ENCODE data around the gene IL24.

IL24 gene

GRCh38 chr1:206929524-206929923 lies 32.3 kb downstream of the IL24 start:
- no peak for DNase-seq

DNA sequence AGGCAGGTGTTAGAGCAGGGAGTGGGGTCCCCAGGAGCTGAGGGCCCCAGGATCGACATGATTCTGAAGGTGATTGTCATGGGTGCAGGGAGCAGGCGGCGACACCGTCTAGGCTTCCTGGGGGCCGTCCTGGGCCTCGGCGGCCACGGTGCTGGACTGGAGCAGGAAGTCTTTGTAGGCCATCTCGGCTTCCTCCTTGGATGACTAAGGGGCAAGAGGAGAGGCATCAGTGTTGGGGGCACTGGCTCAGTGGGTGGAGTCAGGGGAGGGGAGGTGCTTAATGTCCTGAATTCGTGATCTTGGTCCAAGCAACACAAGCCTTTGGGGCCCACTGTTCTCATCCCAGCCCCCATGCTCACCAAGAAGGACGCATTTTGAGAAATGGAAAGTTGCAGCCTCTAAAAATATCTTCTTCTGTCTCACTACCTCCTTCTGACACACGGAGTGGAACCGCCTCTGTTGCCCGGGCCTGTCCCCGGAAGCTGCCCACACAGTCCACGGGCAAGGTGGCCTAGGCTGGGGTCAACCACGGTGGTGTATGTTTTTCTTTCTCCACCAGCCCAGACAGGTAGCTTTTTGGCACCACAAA lies 33.1 kb downstream of the IL24 start:
- DNase-seq, result peak; percentile 43

DNA sequence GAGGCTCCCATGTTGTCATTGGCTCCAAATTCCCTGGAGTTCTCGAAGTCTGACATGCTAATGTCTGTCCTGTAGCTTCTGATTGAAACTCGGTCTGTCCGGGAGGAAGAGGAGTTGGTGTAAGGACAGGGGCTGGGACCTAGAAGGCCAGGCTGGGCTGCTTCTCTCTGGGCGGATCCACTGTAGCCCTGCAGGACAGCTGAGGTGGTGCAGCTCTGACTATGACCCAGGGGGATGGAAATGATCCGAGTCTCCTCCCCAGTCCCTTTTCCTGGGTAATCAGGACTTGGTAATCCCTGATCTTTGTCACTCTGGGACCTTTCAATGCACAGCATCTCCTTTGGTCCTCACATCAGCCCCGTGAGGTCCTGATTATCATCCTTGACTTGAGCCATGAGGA lies 34.5 kb downstream of the IL24 start:
- DNase-seq, result no peak

DNA sequence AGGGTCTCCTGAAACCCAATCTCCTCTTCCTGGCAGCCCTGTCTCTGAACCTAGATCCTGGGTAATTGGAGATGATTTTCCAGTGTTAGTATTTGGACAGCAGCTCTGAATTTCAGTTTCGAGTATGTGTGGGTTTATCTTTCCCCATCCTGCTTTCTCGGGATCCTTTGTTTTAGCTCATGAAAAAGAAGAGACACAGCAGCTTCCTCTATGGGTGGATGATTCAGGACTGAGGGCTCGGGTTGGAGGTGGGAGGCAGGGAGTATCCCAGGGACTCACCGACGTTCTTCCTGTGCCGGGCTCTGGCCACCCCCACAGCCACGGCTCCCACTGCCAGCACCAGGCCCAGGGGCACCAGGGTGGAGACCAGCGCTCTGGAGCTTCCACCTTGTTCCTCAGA lies 34.9 kb downstream of the IL24 start:
- no peak for DNase-seq

DNA sequence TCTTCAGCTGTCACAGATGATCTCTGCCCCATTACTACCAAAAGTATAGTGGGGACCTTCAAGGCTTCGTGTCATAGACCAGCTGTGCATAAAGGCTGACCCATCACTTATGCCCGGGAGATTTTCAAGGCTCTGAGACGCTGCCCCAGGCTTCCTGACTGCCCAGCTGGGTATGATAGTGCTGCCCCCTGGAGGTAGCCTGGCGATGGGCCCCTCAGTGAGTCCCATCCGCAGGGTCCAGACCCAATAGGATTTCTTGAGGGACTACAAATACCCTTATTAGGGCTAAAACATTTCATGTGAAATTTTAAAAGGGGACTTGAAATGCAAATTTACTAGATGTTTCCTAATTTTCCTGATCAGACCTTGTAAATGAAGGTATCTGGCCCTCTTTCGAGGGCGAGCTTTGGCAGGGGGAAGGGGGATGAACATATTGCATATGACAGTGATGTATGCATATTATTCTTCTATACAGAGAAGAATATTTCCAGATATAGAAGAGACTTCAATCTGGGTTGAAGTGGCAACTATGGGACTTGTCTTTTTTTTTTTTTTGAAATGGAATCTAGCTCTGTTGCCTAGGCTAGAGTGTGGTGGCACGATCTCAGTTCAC lies 36.2 kb downstream of the IL24 start:
- DNase-seq, result peak; percentile 77

- DNase-seq, result peak; percentile 38
Measured at GRCh38 chr1:206935491-206936067, 38.3 kb downstream of the IL24 start.

DNA sequence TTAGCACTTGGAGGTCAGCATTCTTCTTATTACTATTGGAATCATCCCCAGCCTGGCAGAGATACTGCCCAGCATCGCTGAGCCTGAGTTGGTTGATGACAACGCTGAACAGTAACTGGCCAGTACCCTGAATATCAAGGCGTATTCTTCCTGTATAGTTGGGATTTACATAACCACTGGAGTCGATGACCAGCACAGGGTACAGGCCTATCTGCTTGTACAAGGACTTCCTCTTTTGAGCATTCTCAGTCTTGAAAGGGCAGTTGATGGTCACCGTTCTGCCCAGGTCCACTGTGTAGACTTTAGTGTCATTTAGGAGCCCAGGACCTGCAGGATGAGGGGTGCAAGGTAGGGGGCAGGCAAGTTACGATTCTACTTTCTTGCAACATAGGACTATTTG lies 40.2 kb downstream of the IL24 start:
- no peak for DNase-seq

DNA sequence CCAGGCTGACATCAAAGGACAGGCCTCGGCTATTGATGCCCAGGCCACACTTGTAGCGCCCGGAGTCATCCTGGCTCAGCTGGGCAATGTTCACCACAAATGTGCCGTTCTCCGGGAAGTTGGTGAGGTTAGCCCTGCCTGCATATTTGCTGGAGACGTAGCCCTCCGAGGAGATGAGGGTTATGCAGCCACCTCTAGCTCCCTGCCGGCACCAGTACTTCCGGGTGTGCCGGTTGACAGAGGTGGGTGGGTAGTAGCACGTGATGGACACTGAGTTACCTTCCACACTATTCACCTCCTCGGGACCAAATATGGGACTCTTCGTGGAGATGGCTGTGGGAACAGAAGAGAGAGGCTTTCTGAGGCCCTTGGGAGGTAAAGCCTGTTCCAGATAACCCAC lies 41.9 kb downstream of the IL24 start:
- no peak for DNase-seq

GRCh38 chr1:206939841-206940587 lies 42.8 kb downstream of the IL24 start:
- no peak for DNase-seq

GRCh38 chr1:206940588-206940936 lies 43.3 kb downstream of the IL24 start:
- no peak for DNase-seq

- DNase-seq, result no peak
Measured at GRCh38 chr1:206941766-206942418, 44.6 kb downstream of the IL24 start.

DNA sequence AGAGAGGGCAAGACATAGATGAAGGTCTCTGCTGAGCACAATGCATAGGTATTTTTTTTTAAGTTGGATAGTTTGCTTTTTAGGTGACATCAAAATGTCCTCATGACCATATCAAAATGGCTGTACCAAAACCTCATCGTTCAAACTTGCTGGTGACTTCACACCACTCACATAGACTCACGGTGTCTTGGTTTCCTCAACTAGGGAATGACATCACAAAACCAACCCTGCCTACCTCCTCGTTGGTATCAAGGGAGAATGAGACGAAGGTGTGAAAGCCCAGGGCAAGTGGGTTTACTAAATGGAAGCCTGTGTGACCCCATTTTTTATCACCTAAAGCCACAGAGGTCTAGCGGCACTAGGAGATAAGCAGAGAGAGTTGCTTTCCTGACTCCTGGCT lies 47.5 kb downstream of the IL24 start:
- DNase-seq, result peak; percentile 31

DNA sequence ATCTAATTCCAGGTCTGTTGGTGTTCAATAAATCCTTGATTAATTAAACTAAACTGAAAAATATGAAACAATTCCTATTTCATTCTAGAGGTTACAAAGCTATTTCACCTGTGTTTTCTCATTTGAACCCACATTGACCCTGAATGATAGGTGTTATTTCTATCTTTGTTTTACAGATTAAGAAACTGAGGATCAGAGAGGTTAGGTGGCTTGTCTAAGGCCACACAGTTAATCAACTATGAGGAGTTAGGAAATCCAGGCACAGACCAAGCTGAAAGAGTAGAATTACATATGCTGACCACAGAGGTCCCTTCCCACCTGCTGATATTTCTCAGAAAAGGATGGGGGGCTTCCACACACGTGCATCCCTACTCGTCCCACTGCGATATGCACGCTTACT lies 48.5 kb downstream of the IL24 start:
- no peak for DNase-seq

GRCh38 chr1:206946261-206946660 lies 49.0 kb downstream of the IL24 start, which contains the start of gene PIGR:
TSS of gene PIGR (minus strand) at chr1:206946466. CDS start at chr1:206940531, 5,935 bp downstream.
- DNase-seq, result no peak

GRCh38 chr1:206947255-206947654 lies 50.0 kb downstream of the IL24 start:
- DNase-seq, result no peak

DNA sequence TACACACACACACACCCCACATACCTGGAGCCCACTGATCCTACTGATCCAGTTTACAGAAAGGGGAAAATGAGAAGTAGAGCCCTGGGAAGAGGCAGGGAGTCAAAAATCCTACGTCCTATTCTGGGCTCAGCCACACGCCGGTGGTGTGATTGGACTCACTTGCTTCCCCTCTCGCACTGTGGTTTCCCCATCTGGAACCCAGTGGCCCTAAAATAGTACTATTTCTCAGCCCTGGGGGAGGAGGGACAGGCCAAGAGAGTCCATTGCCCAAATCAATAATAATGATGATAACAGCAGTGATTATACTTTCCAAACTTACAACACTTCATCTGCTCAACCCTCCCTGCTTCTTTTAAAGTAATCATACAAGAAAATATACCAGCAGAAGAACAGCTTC lies 52.0 kb downstream of the IL24 start:
- DNase-seq, result no peak

GRCh38 chr1:206949641-206950040 lies 52.4 kb downstream of the IL24 start:
- DNase-seq, result no peak

DNA sequence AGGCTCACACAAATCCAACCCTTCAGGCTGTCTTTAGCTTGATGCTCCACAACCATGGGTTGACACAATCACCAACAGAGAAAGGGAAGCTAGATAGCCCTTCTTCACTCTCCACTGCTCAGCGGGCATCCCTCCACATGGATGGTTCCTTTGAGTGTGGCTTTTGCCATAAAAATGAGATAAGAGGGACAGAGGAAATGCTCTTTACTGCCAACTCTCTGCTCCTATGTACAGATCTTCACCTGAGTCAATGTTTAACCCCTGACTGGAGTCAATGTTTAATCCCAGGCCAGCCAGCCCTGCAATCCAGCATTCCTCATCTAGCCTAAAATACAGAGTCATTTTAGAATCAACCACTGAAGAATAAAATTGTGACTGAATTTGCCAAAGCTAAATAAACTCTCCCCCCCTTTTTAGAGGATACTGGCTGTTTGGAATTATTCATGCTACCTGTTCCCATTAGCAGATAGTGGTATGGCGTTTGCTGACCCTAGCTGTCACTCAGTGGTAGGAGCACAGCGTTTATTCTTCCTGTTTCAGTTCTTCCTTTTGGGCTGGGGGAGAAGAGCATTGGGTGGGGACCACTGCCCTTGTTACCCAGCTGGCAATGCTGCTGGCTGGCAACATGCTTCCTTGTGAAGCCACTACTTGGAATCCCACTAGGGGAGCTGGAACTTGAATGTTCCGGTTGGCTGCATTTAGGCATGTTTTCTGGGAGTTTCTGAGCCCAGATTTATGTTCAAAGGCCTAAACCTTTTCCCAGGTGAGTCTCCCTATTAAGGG lies 54.3 kb downstream of the IL24 start:
- DNase-seq, result no peak

DNA sequence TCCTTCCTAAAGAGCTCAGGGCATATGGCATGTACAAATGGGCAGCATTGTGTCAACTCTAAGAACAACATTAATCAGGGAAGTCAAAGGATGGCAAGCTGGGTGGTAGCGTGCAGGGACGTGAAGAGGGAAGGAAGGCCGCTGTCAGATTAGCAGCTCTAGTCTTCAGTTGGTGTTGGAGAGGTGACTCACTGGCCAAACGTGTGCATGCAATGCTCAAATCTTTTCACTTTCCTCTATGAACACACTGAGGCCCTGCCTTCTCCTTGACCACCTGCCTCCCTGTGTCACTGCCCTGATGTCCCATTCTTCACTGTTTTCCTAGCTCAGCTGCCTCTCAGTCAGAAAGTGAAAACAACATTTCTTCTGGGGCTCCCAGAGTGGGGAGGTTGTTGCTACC lies 54.9 kb downstream of the IL24 start:
- no peak for DNase-seq

DNA sequence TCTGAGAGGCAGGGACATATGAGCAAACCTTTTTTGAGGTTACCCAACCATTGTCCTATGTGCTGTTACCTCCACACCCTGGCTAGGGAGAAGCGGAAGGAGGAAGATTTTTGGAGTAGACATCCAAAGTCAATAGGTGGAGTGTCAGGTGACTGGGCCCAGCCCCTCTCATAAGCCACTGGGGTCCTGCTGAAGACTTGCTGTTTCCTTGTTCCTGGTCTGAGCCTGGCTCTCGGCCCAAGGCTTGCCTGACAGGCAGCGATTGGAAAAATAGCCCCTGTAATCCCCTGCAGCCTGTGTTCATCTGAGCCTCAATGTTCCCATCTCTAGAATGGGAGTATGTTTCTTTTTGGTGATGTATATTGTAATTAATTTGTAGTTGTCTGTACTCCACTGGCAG lies 55.9 kb downstream of the IL24 start:
- DNase-seq, result no peak

DNA sequence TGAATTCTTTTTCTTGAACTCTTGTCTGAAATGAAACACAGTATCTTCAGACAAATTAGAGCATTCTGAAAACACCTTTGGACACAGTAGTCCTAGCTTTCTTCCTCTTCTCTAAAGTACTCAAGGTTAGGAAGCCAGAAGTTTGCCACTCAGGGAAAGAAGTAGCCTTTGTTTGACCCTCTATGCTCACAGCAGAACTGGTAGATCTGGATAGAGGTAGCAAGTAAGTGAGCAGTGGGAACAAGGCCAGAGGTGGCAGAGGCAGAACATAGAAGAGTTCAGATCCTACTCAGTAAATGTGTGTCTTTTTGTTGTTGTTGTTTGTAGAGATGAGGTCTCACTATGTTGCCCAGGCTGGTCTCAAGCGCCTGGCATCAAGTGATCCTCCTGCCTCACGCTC lies 56.4 kb downstream of the IL24 start:
- no peak for DNase-seq
